B cell (primary cell): ENCODE measurements around the gene IL1RAPL1. TPM values are rescaled to one million over a fixed set of nuclear protein-coding genes. Genes with fewer than 3 reads are reported as not detected.

ENCODE experiments used
- ATAC-seq: fragments of 200-7000 bp; cut with Tn5 transposase; one replicate; pipeline ENCODE4 v1.10.0; 2021; ENCODE audit warnings: low read depth, mild to moderate bottlenecking, moderate number of reproducible peaks, moderate library complexity
- CTCF ChIA-PET: fragments of 350-600 bp; sonication (Branson Sonifier 250); formaldehyde crosslinking; loops from one replicate; lab custom pipeline; 2021; ENCODE audit warnings: antibody characterized with exemption, inconsistent platforms; lab: Charles Lee
- POLR2A ChIA-PET: fragments of 350-600 bp; sonication (Branson Sonifier 250); formaldehyde crosslinking; loops from one replicate; lab custom pipeline; 2021; ENCODE audit warnings: antibody characterized with exemption; lab: Charles Lee
- DNase-seq: peaks from one replicate; pipeline ENCODE4 v3.0.0; 2013
- H2AFZ ChIP-seq: 2 replicates; pipeline ENCODE4 v1.6.1; 2012; ENCODE audit warnings: mild to moderate bottlenecking, low read depth, low read length; ENCODE audit not compliant: insufficient read depth, poor library complexity, severe bottlenecking
- H3K27ac ChIP-seq, 2 donors: 1 replicate in 1 of 2; 2 replicates in 1 of 2; pipeline ENCODE4 v1.5.1; 2012 to 2013; ENCODE audit warnings: low read length in 2 of 2, mild to moderate bottlenecking in 2 of 2, moderate library complexity in 1 of 2
- H3K27me3 ChIP-seq, 4 experiments: fragments of 200-600 bp in 1 of 4; sonication (generic) in 1 of 4; replicated peaks in 1 of 4; 1 replicate in 2 of 4; 2 replicates in 2 of 4; pipeline versions ENCODE4 v1.6.1 to v1.7.0; 2013 to 2016; ENCODE audit warnings: low read length in 3 of 4, mild to moderate bottlenecking in 2 of 4, mixed read lengths in 1 of 4, moderate library complexity in 1 of 4; ENCODE audit not compliant: insufficient read depth in 4 of 4, control insufficient read depth in 3 of 4; ENCODE audit errors: control extremely low read depth in 1 of 4
- H3K36me3 ChIP-seq, 2 experiments: replicated peaks in 1 of 2; 1 replicate in 1 of 2; 2 replicates in 1 of 2; pipeline versions ENCODE4 v1.6.1 to v1.7.1; 2013; ENCODE audit warnings: low read length in 1 of 2; ENCODE audit not compliant: insufficient read depth in 2 of 2, control insufficient read depth in 1 of 2; ENCODE audit errors: control extremely low read depth in 1 of 2, extremely low read depth in 1 of 2
- H3K4me1 ChIP-seq, 2 donors: fragments of 200-600 bp in 1 of 2; sonication (generic) in 1 of 2; 1 replicate in 1 of 2; 2 replicates in 1 of 2; pipeline versions ENCODE4 v1.5.1 to v1.6.1; 2013 to 2017; ENCODE audit warnings: low read length in 2 of 2; ENCODE audit not compliant: control insufficient read depth in 2 of 2, insufficient read depth in 2 of 2
- H3K4me2 ChIP-seq: replicated peaks from 2 replicates; pipeline ENCODE3; 2012; ENCODE audit warnings: mild to moderate bottlenecking, low read depth, low read length; ENCODE audit not compliant: poor library complexity, severe bottlenecking
- H3K4me3 ChIP-seq, 5 experiments: fragments of 200-600 bp in 1 of 5; sonication (generic) in 1 of 5; 1 replicate in 3 of 5; 2 replicates in 2 of 5; pipeline versions ENCODE4 v1.5.1 to v1.7.0; 2011 to 2016; ENCODE audit warnings: low read length in 4 of 5, mild to moderate bottlenecking in 4 of 5, low read depth in 2 of 5, control low read depth in 1 of 5, moderate library complexity in 1 of 5; ENCODE audit not compliant: insufficient read depth in 1 of 5; ENCODE audit errors: control extremely low read depth in 1 of 5, extremely low read depth in 1 of 5
- H3K79me2 ChIP-seq: fragments of 200-600 bp; sonication (generic); one replicate; pipeline ENCODE4 v1.6.0; 2016; ENCODE audit warnings: low read length; ENCODE audit not compliant: control insufficient read depth, insufficient read depth
- H3K9ac ChIP-seq: fragments of 200-600 bp; sonication (generic); 2 replicates; pipeline ENCODE4 v1.6.1; 2017; ENCODE audit warnings: mild to moderate bottlenecking, low read length, moderate library complexity
- H3K9me3 ChIP-seq, 3 donors: one replicate each; pipeline versions ENCODE4 v1.6.1 to v1.7.1; 2013; ENCODE audit warnings: low read length in 2 of 3; ENCODE audit not compliant: control insufficient read depth in 2 of 3, insufficient read depth in 1 of 3; ENCODE audit errors: control extremely low read depth in 1 of 3
- H4K20me1 ChIP-seq: 2 replicates; pipeline ENCODE4 v1.6.0; 2012; ENCODE audit warnings: mild to moderate bottlenecking, low read length; ENCODE audit not compliant: insufficient read depth, control insufficient read depth, poor library complexity, severe bottlenecking
- H3K27ac Mint-ChIP-seq: one replicate; pipeline ENCODE4 v1.8.0; 2021; ENCODE audit warnings: mixed read lengths
- H3K27me3 Mint-ChIP-seq: one replicate; pipeline ENCODE4 v1.8.0; 2021; ENCODE audit warnings: mixed read lengths
- H3K4me1 Mint-ChIP-seq: one replicate; pipeline ENCODE4 v1.8.0; 2021; ENCODE audit warnings: mixed read lengths
- H3K4me3 Mint-ChIP-seq: one replicate; pipeline ENCODE4 v1.8.0; 2021; ENCODE audit warnings: mixed read lengths
- H3K9me3 Mint-ChIP-seq: one replicate; pipeline ENCODE4 v1.8.0; 2022; ENCODE audit warnings: mixed read lengths; ENCODE audit not compliant: insufficient read depth
- EZH2 ChIP-seq: IDR thresholded peaks from 2 replicates; pipeline ENCODE4 v1.6.1; 2012; ENCODE audit warnings: borderline replicate concordance, low read depth, mild to moderate bottlenecking, moderate library complexity, low read length; ENCODE audit not compliant: insufficient read depth, poor library complexity, severe bottlenecking
- WGBS: methylation state at CpG from one replicate; pipeline ENCODE4 v1.1.5; 2013; ENCODE audit warnings: missing lambda C conversion rate; ENCODE audit not compliant: insufficient coverage; 5-methylcytosine and 5-hydroxymethylcytosine counted together
- intact Hi-C: fragments of 100-400 bp; cut with micrococcal nuclease; formaldehyde crosslinking; loops from one replicate; pipeline ENCODE4 v1.10.0; 2022
- polyA plus RNA-seq: library from polyadenylated mRNA; depleted of rRNA; stranded (reverse); fragments of >200 nt; gene quantifications from 2 replicates; pipeline ENCODE4 v1.2.3, GENCODE V29; 2012
- total RNA-seq, 2 donors: library from RNA; stranded (reverse); fragments of 120-200 nt in 1 of 2; gene quantifications; 1 replicate in 1 of 2; 2 replicates in 1 of 2; pipeline versions ENCODE4 v1.2.3 to v1.2.4, GENCODE V29; 2013 to 2022
- TF ChIP-seq, protein P1 (sequence below): fragments of 200-600 bp; IDR thresholded peaks from one replicate; pipeline ENCODE4 v1.8.0; 2022; ENCODE audit warnings: antibody characterized with exemption, mild to moderate bottlenecking

The IL1RAPL1 gene
- total and polyA plus RNA-seq, 2 donors (not counting 1 experiment from before 2014, with no cell fraction given) = not detected

DNA sequence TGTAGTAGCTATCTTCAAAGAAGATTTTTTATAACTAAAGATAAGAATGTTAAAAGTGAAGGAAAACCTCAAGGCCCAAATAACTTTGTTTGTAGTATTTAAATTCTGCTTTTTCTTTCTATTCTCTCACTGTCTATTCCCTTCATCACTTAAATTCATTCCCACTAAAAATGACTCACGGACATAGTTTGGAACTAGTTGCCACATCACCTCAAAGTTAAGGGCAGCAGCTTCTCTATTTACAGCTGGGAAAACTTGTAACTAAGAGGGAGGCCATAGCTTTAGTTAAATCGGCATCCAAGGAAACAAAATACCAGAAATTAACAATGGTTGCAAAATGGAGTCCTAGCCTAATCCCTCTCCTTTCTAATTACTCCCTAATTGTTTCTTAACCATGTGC is 1302.8 kb downstream of the IL1RAPL1 start:
- no peak overlapping the region for H2AFZ ChIP-seq
- ATAC-seq (no peak), DNase-seq (no peak)
- H4K20me1 ChIP-seq = no peaks in the 10 kb centered on the region
- no peak overlapping the region for H3K4me3 ChIP-seq
- no peak overlapping the region for H3K27ac ChIP-seq
- intact Hi-C loops = no loop called here
- H3K27me3 ChIP-seq = no peaks in the 10 kb centered on the region
- H3K79me2 ChIP-seq = no peaks in the 10 kb centered on the region
- CTCF ChIA-PET = no interaction called here
- Mint-ChIP-seq H3K27ac (no peak overlapping the region), H3K4me3 (no peak overlapping the region), H3K9me3 (no peaks in the 10 kb centered on the region), H3K27me3 (no peaks in the 10 kb centered on the region), H3K4me1 (no peaks in the 10 kb centered on the region)
- no peak overlapping the region for H3K4me2 ChIP-seq
- no CpG with 5 or more reads among the region's 2 CpGs for WGBS
- H3K4me1 ChIP-seq = no peaks in the 10 kb centered on the region
- POLR2A ChIA-PET = no interaction called here
- H3K36me3 ChIP-seq = no peaks in the 10 kb centered on the region
- no peaks in the 10 kb centered on the region for H3K9me3 ChIP-seq
- no peak for TF ChIP-seq EZH2
- TF ChIP-seq, protein P1, sequence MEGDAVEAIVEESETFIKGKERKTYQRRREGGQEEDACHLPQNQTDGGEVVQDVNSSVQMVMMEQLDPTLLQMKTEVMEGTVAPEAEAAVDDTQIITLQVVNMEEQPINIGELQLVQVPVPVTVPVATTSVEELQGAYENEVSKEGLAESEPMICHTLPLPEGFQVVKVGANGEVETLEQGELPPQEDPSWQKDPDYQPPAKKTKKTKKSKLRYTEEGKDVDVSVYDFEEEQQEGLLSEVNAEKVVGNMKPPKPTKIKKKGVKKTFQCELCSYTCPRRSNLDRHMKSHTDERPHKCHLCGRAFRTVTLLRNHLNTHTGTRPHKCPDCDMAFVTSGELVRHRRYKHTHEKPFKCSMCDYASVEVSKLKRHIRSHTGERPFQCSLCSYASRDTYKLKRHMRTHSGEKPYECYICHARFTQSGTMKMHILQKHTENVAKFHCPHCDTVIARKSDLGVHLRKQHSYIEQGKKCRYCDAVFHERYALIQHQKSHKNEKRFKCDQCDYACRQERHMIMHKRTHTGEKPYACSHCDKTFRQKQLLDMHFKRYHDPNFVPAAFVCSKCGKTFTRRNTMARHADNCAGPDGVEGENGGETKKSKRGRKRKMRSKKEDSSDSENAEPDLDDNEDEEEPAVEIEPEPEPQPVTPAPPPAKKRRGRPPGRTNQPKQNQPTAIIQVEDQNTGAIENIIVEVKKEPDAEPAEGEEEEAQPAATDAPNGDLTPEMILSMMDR = no peak
- H3K9ac ChIP-seq = no peak overlapping the region

DNA sequence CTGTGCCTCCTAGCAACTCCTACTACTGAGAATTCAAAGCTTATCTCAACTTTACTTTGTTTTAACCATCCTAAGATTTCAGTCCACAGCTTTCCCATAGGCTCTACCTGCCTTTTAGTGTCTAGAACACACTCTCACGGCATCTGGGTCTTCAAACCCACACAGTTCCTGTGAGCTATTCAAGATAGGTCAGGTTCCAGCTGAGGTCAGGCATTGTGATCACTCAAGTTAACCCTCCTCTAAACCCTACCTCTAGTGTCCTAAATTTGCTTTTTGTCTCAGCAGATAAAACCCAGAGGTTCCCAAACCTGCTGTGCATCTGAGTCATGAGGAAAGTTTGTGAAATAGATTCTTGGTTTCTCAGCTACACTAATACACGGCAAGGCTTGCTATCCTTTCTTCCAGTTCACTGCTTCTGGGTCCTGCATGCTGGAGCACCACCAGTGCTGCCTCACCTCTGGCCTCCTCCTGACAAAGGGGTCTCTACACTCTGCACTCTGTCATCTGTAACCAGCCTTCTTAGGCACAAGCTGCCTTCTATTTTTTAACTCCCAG is 1303.5 kb downstream of the IL1RAPL1 start:
- WGBS = 61% methylated on average over 2 of the region's 2 CpGs
- Mint-ChIP-seq H3K9me3 (no peaks in the 10 kb centered on the region), H3K27ac (no peak overlapping the region), H3K4me3 (no peak overlapping the region), H3K4me1 (no peaks in the 10 kb centered on the region), H3K27me3 (no peaks in the 10 kb centered on the region)
- H3K9me3 ChIP-seq = no peaks in the 10 kb centered on the region
- ChIA-PET POLR2A (no interaction called here), CTCF (no interaction called here)
- H3K36me3 ChIP-seq = no peaks in the 10 kb centered on the region
- DNase-seq = no peak
- no peaks in the 10 kb centered on the region for H3K27me3 ChIP-seq
- H3K4me2 ChIP-seq = no peak overlapping the region
- ATAC-seq = no peak
- H2AFZ ChIP-seq = no peak overlapping the region
- H3K4me3 ChIP-seq = no peak overlapping the region
- no peak overlapping the region for H3K9ac ChIP-seq
- H4K20me1 ChIP-seq = no peaks in the 10 kb centered on the region
- no peak overlapping the region for H3K27ac ChIP-seq
- intact Hi-C loops = no loop called here
- H3K79me2 ChIP-seq = no peaks in the 10 kb centered on the region
- no peak for TF ChIP-seq EZH2
- TF ChIP-seq, protein P1 = no peak
- no peaks in the 10 kb centered on the region for H3K4me1 ChIP-seq
